Measurements from ENCODE around the gene PIGX. TPM values are rescaled to one million over a fixed set of nuclear protein-coding genes. Genes with fewer than 3 reads are reported as not detected.

PIGX gene
- total RNA-seq, 1 donor from 2014 or later, result 20.1 TPM

- Mint-ChIP-seq H3K9me3 (ENCODE audit: unreplicated experiment) (peaks cover 10% of the 10 kb centered on the region), H3K4me1 (ENCODE audit: low read depth, unreplicated experiment) (peaks cover 15% of the 10 kb centered on the region)
- TF ChIP-seq CTCF (IDR thresholded peaks at IDR 0.05; ENCODE audit: partially characterized antibody, unreplicated experiment), result no peak
Observed at GRCh38 chr3:196670339-196670738, 41.8 kb upstream of the PIGX start.

GRCh38 chr3:196673632-196674031, 38.5 kb upstream of the PIGX start:
- no peak for DNase-seq
- no peaks in the 10 kb centered on the region for H3K36me3 Mint-ChIP-seq (ENCODE audit: unreplicated experiment)
- no peak for TF ChIP-seq CTCF (IDR thresholded peaks at IDR 0.05; ENCODE audit: partially characterized antibody, unreplicated experiment)
- H3K4me1 Mint-ChIP-seq (ENCODE audit: low read depth, unreplicated experiment), result peaks cover 4% of the 10 kb centered on the region
- H3K4me3 Mint-ChIP-seq (ENCODE audit: unreplicated experiment), result no peak overlapping the region
- no peaks in the 10 kb centered on the region for H3K9me3 Mint-ChIP-seq (ENCODE audit: unreplicated experiment)
- no peaks in the 10 kb centered on the region for H3K27me3 Mint-ChIP-seq (ENCODE audit: unreplicated experiment)
- H3K27ac Mint-ChIP-seq (ENCODE audit: unreplicated experiment), result no peak overlapping the region

More at GRCh38 chr3:196670339-196670738, 41.8 kb upstream of the PIGX start:
- DNase-seq, result no peak
- Mint-ChIP-seq H3K27ac (ENCODE audit: unreplicated experiment) (no peak overlapping the region), H3K36me3 (ENCODE audit: unreplicated experiment) (no peaks in the 10 kb centered on the region), H3K4me3 (ENCODE audit: unreplicated experiment) (no peak overlapping the region), H3K27me3 (ENCODE audit: unreplicated experiment) (peaks cover 7% of the 10 kb centered on the region)

- Mint-ChIP-seq H3K36me3 (ENCODE audit: unreplicated experiment) (peaks cover 5% of the 10 kb centered on the region), H3K9me3 (ENCODE audit: unreplicated experiment) (no peaks in the 10 kb centered on the region), H3K4me3 (ENCODE audit: unreplicated experiment) (no peak overlapping the region), H3K4me1 (ENCODE audit: low read depth, unreplicated experiment) (no peaks in the 10 kb centered on the region), H3K27ac (ENCODE audit: unreplicated experiment) (no peak overlapping the region), H3K27me3 (ENCODE audit: unreplicated experiment) (no peaks in the 10 kb centered on the region)
- DNase-seq, result no peak
- TF ChIP-seq CTCF (IDR thresholded peaks at IDR 0.05; ENCODE audit: partially characterized antibody, unreplicated experiment), result no peak
Observed at GRCh38 chr3:196677353-196677752, 34.8 kb upstream of the PIGX start.

GRCh38 chr3:196677931-196678330, 34.2 kb upstream of the PIGX start:
- no peak overlapping the region for H3K27ac Mint-ChIP-seq (ENCODE audit: unreplicated experiment)
- no peaks in the 10 kb centered on the region for H3K4me1 Mint-ChIP-seq (ENCODE audit: low read depth, unreplicated experiment)
- H3K27me3 Mint-ChIP-seq (ENCODE audit: unreplicated experiment), result no peaks in the 10 kb centered on the region
- no peak for TF ChIP-seq CTCF (IDR thresholded peaks at IDR 0.05; ENCODE audit: partially characterized antibody, unreplicated experiment)
- no peaks in the 10 kb centered on the region for H3K9me3 Mint-ChIP-seq (ENCODE audit: unreplicated experiment)
- DNase-seq, result no peak
- peaks cover 6% of the 10 kb centered on the region for H3K36me3 Mint-ChIP-seq (ENCODE audit: unreplicated experiment)
- H3K4me3 Mint-ChIP-seq (ENCODE audit: unreplicated experiment), result no peak overlapping the region

- Mint-ChIP-seq H3K36me3 (ENCODE audit: unreplicated experiment) (peaks cover 6% of the 10 kb centered on the region), H3K27ac (ENCODE audit: unreplicated experiment) (no peak overlapping the region), H3K9me3 (ENCODE audit: unreplicated experiment) (peaks cover 2% of the 10 kb centered on the region), H3K4me3 (ENCODE audit: unreplicated experiment) (no peak overlapping the region), H3K27me3 (ENCODE audit: unreplicated experiment) (peaks cover 2% of the 10 kb centered on the region), H3K4me1 (ENCODE audit: low read depth, unreplicated experiment) (peaks cover 9% of the 10 kb centered on the region)
- TF ChIP-seq CTCF (IDR thresholded peaks at IDR 0.05; ENCODE audit: partially characterized antibody, unreplicated experiment), result peak; percentile 94
- peak; percentile 65 for DNase-seq
Observed at GRCh38 chr3:196684548-196685407, 27.4 kb upstream of the PIGX start.

Data from glutamatergic neuron (in vitro differentiated cells).